ENCODE measurements around the gene INPP5B. TPM values are rescaled to one million over a fixed set of nuclear protein-coding genes. Genes with fewer than 3 reads are reported as not detected.

The INPP5B gene
- total RNA-seq, 1 experiment from 2014 or later, result 26.8 TPM

DNA sequence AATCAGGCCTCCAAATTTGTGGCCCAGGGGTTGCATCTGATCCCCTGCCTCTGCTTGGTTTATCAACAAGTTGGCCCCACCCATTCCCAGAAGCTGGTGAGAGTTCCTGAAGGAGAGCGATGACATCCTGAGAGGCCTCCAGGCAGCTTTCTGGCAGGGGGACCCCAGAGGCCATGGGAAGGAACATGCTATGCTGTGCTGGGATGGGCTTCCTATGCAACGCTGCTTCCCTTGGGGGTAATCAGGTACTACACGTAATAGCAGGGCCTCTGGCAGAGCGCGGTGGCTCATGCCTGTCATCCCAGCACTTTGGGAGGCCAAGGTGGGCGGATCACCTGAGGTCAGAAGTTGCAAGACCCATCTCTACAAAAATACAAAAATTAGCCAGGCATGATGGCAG, 79.1 kb downstream of the INPP5B start:
- ChIA-PET POLR2A (interaction anchor here (0.6 kb wide), 2 partner anchors 12 to 168 kb away, joined by 3 to 5 read pairs; no protein-coding TSS in a partner anchor), CTCF (no interaction called here)
- no peaks in the 10 kb centered on the region for H3K9me3 Mint-ChIP-seq
- H3K36me3 Mint-ChIP-seq, result peaks cover 24% of the 10 kb centered on the region
- no peak overlapping the region for H3K4me3 Mint-ChIP-seq
- DNase-seq (ENCODE audit: low spot score) (peak; percentile 35), ATAC-seq (peak; percentile 81)
- TF ChIP-seq, protein P1, sequence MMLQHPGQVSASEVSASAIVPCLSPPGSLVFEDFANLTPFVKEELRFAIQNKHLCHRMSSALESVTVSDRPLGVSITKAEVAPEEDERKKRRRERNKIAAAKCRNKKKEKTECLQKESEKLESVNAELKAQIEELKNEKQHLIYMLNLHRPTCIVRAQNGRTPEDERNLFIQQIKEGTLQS (CRISPR knock-in tag; conservative IDR thresholded peaks at IDR 0.05), result no peak
- TF ChIP-seq, protein P2, sequence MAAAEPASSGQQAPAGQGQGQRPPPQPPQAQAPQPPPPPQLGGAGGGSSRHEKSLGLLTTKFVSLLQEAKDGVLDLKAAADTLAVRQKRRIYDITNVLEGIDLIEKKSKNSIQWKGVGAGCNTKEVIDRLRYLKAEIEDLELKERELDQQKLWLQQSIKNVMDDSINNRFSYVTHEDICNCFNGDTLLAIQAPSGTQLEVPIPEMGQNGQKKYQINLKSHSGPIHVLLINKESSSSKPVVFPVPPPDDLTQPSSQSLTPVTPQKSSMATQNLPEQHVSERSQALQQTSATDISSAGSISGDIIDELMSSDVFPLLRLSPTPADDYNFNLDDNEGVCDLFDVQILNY (CRISPR knock-in tag; IDR thresholded peaks at IDR 0.05), result no peak
- TF ChIP-seq ZNF416 (CRISPR knock-in tag; IDR thresholded peaks at IDR 0.05) (no peak), ZNF138 (CRISPR knock-in tag; conservative IDR thresholded peaks at IDR 0.05) (no peak), OVOL2 (CRISPR knock-in tag; IDR thresholded peaks at IDR 0.05; ENCODE audit: borderline replicate concordance) (no peak), ZNF423 (CRISPR knock-in tag; IDR thresholded peaks at IDR 0.05) (no peak), JAZF1 (CRISPR knock-in tag; IDR thresholded peaks at IDR 0.05) (no peak), SOX15 (CRISPR knock-in tag; IDR thresholded peaks at IDR 0.05) (no peak), TP53 (CRISPR knock-in tag; IDR thresholded peaks at IDR 0.05) (no peak), TEAD1 (CRISPR knock-in tag; IDR thresholded peaks at IDR 0.05) (no peak), ZNF219 (CRISPR knock-in tag; IDR thresholded peaks at IDR 0.05; ENCODE audit: borderline replicate concordance) (no peak)
- TF ChIP-seq, protein P3, sequence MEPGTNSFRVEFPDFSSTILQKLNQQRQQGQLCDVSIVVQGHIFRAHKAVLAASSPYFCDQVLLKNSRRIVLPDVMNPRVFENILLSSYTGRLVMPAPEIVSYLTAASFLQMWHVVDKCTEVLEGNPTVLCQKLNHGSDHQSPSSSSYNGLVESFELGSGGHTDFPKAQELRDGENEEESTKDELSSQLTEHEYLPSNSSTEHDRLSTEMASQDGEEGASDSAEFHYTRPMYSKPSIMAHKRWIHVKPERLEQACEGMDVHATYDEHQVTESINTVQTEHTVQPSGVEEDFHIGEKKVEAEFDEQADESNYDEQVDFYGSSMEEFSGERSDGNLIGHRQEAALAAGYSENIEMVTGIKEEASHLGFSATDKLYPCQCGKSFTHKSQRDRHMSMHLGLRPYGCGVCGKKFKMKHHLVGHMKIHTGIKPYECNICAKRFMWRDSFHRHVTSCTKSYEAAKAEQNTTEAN (CRISPR knock-in tag; IDR thresholded peaks at IDR 0.05), result no peak
- TF ChIP-seq, protein P4, sequence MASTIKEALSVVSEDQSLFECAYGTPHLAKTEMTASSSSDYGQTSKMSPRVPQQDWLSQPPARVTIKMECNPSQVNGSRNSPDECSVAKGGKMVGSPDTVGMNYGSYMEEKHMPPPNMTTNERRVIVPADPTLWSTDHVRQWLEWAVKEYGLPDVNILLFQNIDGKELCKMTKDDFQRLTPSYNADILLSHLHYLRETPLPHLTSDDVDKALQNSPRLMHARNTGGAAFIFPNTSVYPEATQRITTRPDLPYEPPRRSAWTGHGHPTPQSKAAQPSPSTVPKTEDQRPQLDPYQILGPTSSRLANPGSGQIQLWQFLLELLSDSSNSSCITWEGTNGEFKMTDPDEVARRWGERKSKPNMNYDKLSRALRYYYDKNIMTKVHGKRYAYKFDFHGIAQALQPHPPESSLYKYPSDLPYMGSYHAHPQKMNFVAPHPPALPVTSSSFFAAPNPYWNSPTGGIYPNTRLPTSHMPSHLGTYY (CRISPR knock-in tag; IDR thresholded peaks at IDR 0.05), result no peak
- TF ChIP-seq, protein P5, sequence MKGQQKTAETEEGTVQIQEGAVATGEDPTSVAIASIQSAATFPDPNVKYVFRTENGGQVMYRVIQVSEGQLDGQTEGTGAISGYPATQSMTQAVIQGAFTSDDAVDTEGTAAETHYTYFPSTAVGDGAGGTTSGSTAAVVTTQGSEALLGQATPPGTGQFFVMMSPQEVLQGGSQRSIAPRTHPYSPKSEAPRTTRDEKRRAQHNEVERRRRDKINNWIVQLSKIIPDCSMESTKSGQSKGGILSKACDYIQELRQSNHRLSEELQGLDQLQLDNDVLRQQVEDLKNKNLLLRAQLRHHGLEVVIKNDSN (CRISPR knock-in tag; IDR thresholded peaks at IDR 0.05), result no peak
- TF ChIP-seq, protein P6, sequence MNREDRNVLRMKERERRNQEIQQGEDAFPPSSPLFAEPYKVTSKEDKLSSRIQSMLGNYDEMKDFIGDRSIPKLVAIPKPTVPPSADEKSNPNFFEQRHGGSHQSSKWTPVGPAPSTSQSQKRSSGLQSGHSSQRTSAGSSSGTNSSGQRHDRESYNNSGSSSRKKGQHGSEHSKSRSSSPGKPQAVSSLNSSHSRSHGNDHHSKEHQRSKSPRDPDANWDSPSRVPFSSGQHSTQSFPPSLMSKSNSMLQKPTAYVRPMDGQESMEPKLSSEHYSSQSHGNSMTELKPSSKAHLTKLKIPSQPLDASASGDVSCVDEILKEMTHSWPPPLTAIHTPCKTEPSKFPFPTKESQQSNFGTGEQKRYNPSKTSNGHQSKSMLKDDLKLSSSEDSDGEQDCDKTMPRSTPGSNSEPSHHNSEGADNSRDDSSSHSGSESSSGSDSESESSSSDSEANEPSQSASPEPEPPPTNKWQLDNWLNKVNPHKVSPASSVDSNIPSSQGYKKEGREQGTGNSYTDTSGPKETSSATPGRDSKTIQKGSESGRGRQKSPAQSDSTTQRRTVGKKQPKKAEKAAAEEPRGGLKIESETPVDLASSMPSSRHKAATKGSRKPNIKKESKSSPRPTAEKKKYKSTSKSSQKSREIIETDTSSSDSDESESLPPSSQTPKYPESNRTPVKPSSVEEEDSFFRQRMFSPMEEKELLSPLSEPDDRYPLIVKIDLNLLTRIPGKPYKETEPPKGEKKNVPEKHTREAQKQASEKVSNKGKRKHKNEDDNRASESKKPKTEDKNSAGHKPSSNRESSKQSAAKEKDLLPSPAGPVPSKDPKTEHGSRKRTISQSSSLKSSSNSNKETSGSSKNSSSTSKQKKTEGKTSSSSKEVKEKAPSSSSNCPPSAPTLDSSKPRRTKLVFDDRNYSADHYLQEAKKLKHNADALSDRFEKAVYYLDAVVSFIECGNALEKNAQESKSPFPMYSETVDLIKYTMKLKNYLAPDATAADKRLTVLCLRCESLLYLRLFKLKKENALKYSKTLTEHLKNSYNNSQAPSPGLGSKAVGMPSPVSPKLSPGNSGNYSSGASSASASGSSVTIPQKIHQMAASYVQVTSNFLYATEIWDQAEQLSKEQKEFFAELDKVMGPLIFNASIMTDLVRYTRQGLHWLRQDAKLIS (CRISPR knock-in tag; IDR thresholded peaks at IDR 0.05; ENCODE audit: borderline replicate concordance), result no peak
- TF ChIP-seq, protein P7, sequence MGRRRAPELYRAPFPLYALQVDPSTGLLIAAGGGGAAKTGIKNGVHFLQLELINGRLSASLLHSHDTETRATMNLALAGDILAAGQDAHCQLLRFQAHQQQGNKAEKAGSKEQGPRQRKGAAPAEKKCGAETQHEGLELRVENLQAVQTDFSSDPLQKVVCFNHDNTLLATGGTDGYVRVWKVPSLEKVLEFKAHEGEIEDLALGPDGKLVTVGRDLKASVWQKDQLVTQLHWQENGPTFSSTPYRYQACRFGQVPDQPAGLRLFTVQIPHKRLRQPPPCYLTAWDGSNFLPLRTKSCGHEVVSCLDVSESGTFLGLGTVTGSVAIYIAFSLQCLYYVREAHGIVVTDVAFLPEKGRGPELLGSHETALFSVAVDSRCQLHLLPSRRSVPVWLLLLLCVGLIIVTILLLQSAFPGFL (CRISPR knock-in tag; IDR thresholded peaks at IDR 0.05; ENCODE audit: borderline replicate concordance), result no peak
- H3K4me1 Mint-ChIP-seq, result no peaks in the 10 kb centered on the region
- no peaks in the 10 kb centered on the region for H3K27me3 Mint-ChIP-seq (ENCODE audit: low read depth)
- H3K27ac Mint-ChIP-seq, result no peak overlapping the region

DNA sequence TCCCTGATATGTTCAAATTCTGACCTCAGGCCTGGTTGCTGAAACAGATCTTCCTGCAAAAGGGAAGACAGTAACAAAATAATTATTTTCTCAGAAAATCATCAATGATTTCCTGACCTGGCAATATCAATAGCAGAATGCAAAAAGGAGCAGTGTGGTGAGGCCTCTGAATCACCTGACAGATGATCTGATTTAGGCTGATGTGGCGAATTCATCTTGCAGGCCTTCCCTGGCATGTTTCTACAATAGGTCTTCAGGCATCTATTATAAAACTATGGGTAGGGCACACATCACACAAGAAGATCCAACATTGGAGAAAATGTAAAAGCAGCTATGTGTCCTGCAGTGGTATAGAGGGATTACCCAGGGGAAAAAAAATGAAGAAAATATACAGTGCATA, 80.4 kb downstream of the INPP5B start:
- TF ChIP-seq ESRRA (CRISPR knock-in tag; IDR thresholded peaks at IDR 0.05; ENCODE audit: borderline replicate concordance) (no peak), MXD4 (CRISPR knock-in tag; IDR thresholded peaks at IDR 0.05; ENCODE audit: borderline replicate concordance) (no peak), NFATC4 (CRISPR knock-in tag; IDR thresholded peaks at IDR 0.05) (no peak), TCF7 (CRISPR knock-in tag; IDR thresholded peaks at IDR 0.05; ENCODE audit: low read depth) (no peak), ZNF423 (CRISPR knock-in tag; IDR thresholded peaks at IDR 0.05) (no peak)
- TF ChIP-seq, protein P5 (CRISPR knock-in tag; IDR thresholded peaks at IDR 0.05), result no peak
- TF ChIP-seq, protein P8, sequence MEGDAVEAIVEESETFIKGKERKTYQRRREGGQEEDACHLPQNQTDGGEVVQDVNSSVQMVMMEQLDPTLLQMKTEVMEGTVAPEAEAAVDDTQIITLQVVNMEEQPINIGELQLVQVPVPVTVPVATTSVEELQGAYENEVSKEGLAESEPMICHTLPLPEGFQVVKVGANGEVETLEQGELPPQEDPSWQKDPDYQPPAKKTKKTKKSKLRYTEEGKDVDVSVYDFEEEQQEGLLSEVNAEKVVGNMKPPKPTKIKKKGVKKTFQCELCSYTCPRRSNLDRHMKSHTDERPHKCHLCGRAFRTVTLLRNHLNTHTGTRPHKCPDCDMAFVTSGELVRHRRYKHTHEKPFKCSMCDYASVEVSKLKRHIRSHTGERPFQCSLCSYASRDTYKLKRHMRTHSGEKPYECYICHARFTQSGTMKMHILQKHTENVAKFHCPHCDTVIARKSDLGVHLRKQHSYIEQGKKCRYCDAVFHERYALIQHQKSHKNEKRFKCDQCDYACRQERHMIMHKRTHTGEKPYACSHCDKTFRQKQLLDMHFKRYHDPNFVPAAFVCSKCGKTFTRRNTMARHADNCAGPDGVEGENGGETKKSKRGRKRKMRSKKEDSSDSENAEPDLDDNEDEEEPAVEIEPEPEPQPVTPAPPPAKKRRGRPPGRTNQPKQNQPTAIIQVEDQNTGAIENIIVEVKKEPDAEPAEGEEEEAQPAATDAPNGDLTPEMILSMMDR (IDR thresholded peaks at IDR 0.05), result no peak
- H3K4me3 Mint-ChIP-seq, result no peak overlapping the region
- H3K4me1 Mint-ChIP-seq, result no peaks in the 10 kb centered on the region
- POLR2A ChIA-PET, result no interaction called here
- H3K36me3 Mint-ChIP-seq, result peaks cover 24% of the 10 kb centered on the region
- no peaks in the 10 kb centered on the region for H3K27me3 Mint-ChIP-seq (ENCODE audit: low read depth)
- H3K27ac Mint-ChIP-seq, result no peak overlapping the region
- CTCF ChIA-PET, result no interaction called here
- ATAC-seq (no peak), DNase-seq (ENCODE audit: low spot score) (no peak)
- H3K9me3 Mint-ChIP-seq, result no peaks in the 10 kb centered on the region
